ENCODE data around the gene CLASP2. TPM values are rescaled to one million over a fixed set of nuclear protein-coding genes. Genes with fewer than 3 reads are reported as not detected.

Gene CLASP2
- total RNA-seq, 6 donors from 2014 or later = 41.2 to 99.5 (median 64.0) TPM

GRCh38 chr3:33597257-33597689 is 120.8 kb downstream of the CLASP2 start:
- Histone ChIP-seq H3K4me3 (no peak overlapping the region), H3K36me3 (peaks cover 3 to 29% (median 6%) of the 10 kb centered on the region in 4 donors), H3K27me3 (no peaks in the 10 kb centered on the region), H3K4me1 (peaks cover 2 to 7% (median 4%) of the 10 kb centered on the region in 4 donors), H3K9me3 (no peaks in the 10 kb centered on the region), H3K27ac (no peak overlapping the region)
- WGBS, 2 donors = 42 to 56% methylated on average over 2 of the region's 2 CpGs
- no peak for ATAC-seq (ENCODE audit: low FRiP score in 2 of 2)
- DNase-seq = no peak
- no peak for TF ChIP-seq POLR2A (IDR thresholded peaks at IDR 0.05)
- no peak for TF ChIP-seq CTCF (IDR thresholded peaks at IDR 0.05)
- TF ChIP-seq EP300 (IDR thresholded peaks at IDR 0.05) = no peak
- TF ChIP-seq POLR2AphosphoS5 (IDR thresholded peaks at IDR 0.05) = no peak

- Histone ChIP-seq H3K27ac (no peak overlapping the region), H3K4me3 (no peak overlapping the region), H3K27me3 (no peaks in the 10 kb centered on the region), H3K9me3 (no peaks in the 10 kb centered on the region), H3K4me1 (peaks cover 2 to 5% (median 3%) of the 10 kb centered on the region in 4 donors), H3K36me3 (peaks cover 2 to 34% (median 4%) of the 10 kb centered on the region in 4 donors)
- WGBS, 2 donors = 67 to 80% methylated on average over 1 of the region's 1 CpG
- no peak for DNase-seq
- no peak for ATAC-seq (ENCODE audit: low FRiP score in 2 of 2)
- TF ChIP-seq EP300 (IDR thresholded peaks at IDR 0.05) = no peak
Observed at GRCh38 chr3:33592999-33593398, 125.1 kb downstream of the CLASP2 start.

DNA sequence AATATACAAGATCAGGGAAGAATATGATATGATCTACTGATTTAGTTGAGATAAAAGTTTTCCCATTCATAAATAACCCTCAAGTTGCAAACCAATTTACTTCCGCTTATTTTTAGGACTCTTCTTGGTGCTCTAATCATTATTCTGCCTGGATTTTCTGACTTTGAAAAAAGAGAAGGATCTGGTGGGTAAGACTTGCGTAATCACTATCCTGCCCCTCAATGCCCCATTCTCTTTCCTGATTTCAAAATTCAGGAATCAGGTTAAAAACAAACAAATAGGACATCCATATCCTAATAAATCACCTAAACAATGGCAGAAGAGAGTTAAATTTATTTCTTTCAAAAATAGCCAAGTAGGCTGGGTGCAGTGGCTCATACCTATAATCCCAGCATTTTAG is 127.5 kb downstream of the CLASP2 start:
- no peak for DNase-seq
- peaks cover 2 to 38% (median 4%) of the 10 kb centered on the region in 4 donors for H3K36me3 ChIP-seq
- H3K4me3 ChIP-seq = no peak overlapping the region
- no peak for TF ChIP-seq EP300 (IDR thresholded peaks at IDR 0.05)
- no peak for TF ChIP-seq POLR2AphosphoS5 (IDR thresholded peaks at IDR 0.05)
- TF ChIP-seq POLR2A (IDR thresholded peaks at IDR 0.05) = no peak
- TF ChIP-seq CTCF (IDR thresholded peaks at IDR 0.05) = no peak
- H3K27me3 ChIP-seq = no peaks in the 10 kb centered on the region
- WGBS, 2 donors = 88 to 92% methylated on average over 2 of the region's 2 CpGs
- no peak for ATAC-seq (ENCODE audit: low FRiP score in 2 of 2)
- no peaks in the 10 kb centered on the region for H3K4me1 ChIP-seq
- no peaks in the 10 kb centered on the region for H3K9me3 ChIP-seq
- no peak overlapping the region for H3K27ac ChIP-seq

DNA sequence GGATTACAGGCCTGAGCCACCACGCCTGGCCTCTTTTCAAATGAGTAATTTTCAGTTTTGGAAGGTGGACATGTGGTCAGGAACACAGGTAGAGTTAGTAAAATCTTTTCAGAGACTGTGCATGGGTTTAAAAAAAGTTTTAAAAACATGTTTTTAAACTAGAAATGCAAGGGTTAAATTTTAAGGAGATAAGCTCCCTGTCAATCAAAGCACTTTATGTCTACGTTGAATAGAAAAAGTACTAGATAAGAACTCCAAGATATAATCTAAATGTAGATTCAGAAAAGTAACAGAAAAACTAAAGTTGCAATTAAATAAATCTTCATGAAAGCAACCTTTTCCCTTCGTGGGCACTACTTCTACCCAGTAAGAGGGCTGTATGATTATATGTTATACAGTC is 131.7 kb downstream of the CLASP2 start:
- peaks cover 2 to 35% (median 4%) of the 10 kb centered on the region in 4 donors for H3K36me3 ChIP-seq
- WGBS, 2 donors = 64 to 69% methylated on average over 3 of the region's 3 CpGs
- ATAC-seq (ENCODE audit: low FRiP score in 2 of 2) (no peak), DNase-seq (no peak)
- no peak for TF ChIP-seq CTCF (IDR thresholded peaks at IDR 0.05)
- no peak for TF ChIP-seq POLR2AphosphoS5 (IDR thresholded peaks at IDR 0.05)
- TF ChIP-seq EP300 (IDR thresholded peaks at IDR 0.05) = no peak
- no peaks in the 10 kb centered on the region for H3K4me1 ChIP-seq
- H3K27me3 ChIP-seq = no peaks in the 10 kb centered on the region
- H3K4me3 ChIP-seq = no peak overlapping the region
- no peak overlapping the region for H3K27ac ChIP-seq
- no peaks in the 10 kb centered on the region for H3K9me3 ChIP-seq

DNA sequence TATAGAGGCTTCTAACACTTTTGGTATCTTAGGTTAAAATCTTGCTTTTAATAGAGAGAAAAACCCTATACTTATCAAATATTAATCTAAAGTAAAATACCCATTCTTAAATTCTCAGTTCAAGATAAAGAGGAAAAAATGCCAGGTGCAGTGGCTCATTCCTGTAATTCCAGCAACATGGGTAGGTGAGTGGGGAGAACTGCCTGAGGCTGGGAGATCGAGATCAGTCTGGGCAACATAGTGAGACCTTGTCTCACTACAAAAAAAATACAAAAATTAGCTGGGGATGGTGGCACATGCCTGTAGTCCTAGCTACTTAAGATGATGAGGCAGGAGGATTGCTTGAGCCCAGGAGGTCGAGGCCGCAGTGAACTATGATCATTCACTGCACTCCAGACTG is 135.8 kb downstream of the CLASP2 start:
- H3K27me3 ChIP-seq = no peaks in the 10 kb centered on the region
- DNase-seq (no peak), ATAC-seq (ENCODE audit: low FRiP score in 2 of 2) (no peak)
- 86 to 89% methylated on average over 3 of the region's 3 CpGs for WGBS, 2 donors
- TF ChIP-seq POLR2A (IDR thresholded peaks at IDR 0.05) (no peak), CTCF (IDR thresholded peaks at IDR 0.05) (no peak), EP300 (IDR thresholded peaks at IDR 0.05) (no peak), POLR2AphosphoS5 (IDR thresholded peaks at IDR 0.05) (no peak)
- H3K4me1 ChIP-seq = peaks cover 0 to 11% (median 0%) of the 10 kb centered on the region in 4 donors
- H3K36me3 ChIP-seq = peaks cover 0 to 31% (median 0%) of the 10 kb centered on the region in 4 donors
- no peaks in the 10 kb centered on the region for H3K9me3 ChIP-seq
- H3K27ac ChIP-seq = no peak overlapping the region
- H3K4me3 ChIP-seq = no peak overlapping the region
